Upper lobe of left lung (tissue), 4 donors: Measurements from ENCODE around the gene MARK3.

Source experiments
- CTCF ChIP-seq, 6 experiments: fragments of 450-650 bp in 4 of 6; fragments of 200-600 bp in 2 of 6; sonication (generic) in 2 of 6; IDR thresholded peaks; one replicate each; pipeline ENCODE4 v1.5.1; 2016 to 2019; ENCODE audit warnings: antibody characterized with exemption in 6 of 6
- POLR2A ChIP-seq, 4 donors: fragments of 450-650 bp; IDR thresholded peaks; one replicate each; pipeline ENCODE4 v1.5.1; 2016 to 2017; ENCODE audit warnings: antibody characterized with exemption in 4 of 4, mild to moderate bottlenecking in 2 of 4

DNA sequence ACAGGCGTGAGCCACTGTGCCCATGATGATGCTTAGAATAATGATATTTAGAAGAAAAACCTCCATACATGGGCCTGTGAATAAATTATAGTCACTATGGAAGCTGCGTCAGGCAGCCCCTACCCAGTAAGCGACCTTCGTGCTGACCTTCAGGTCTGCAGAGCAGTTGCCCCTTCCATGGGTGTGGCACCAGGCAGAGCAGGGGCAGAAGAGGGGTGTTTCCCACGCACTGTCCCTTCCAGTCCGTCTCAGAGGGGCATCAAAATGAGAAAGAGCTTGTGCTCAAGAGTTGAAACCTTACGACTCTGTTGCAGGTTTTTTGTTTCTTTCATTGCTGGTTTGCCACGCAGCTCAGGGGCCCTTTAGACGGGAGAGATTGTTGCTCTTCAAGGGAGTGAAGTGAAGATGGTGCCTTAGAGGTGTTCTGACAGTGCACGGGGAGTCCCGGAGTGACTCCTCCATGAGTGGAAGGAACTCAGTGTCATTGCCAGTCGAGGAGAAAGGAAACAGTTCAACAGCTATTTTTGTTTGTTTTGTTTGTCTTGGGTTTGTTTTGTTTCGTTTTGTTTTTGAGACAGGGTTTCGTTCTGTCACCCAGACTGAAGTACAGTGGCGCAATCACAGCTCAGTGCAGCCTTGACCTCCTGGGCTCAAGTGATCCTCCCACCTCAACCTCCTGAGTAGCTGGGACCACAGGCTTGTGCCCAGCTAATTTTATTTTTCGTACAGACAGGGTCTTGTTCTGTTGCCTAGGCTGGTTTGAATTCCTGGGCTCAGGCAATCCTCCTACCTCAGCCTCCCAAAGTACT is 123.5 kb downstream of the MARK3 start:
- no peak for TF ChIP-seq CTCF (IDR thresholded peaks at IDR 0.05)
- no peak for TF ChIP-seq POLR2A (IDR thresholded peaks at IDR 0.05)
